Neural cell (in vitro differentiated cells): ENCODE data around the gene BTG4. TPM values are rescaled to one million over a fixed set of nuclear protein-coding genes. Genes with fewer than 3 reads are reported as not detected.

Experiments used
- H2AFZ ChIP-seq: fragments of 200-600, 300-800 bp; sonication (generic), shearing (Covaris generic); 2 replicates; pipeline ENCODE4 v1.6.0; 2014; ENCODE audit warnings: low read depth, mild to moderate bottlenecking, antibody characterized with exemption, low read length, moderate library complexity
- H3F3A ChIP-seq: fragments of 200-600 bp; shearing (Covaris generic); 2 replicates; pipeline ENCODE4 v1.6.1; 2016; ENCODE audit warnings: mild to moderate bottlenecking, moderate library complexity, mixed read lengths, antibody characterized with exemption, low read length; ENCODE audit not compliant: insufficient read depth, poor library complexity, severe bottlenecking
- H3K27ac ChIP-seq: fragments of 200-600, 300-800 bp; sonication (generic), shearing (Covaris generic); 2 replicates; pipeline ENCODE4 v1.5.1; 2014; ENCODE audit warnings: mild to moderate bottlenecking, low read length, moderate library complexity
- H3K27me3 ChIP-seq: fragments of 300-800, 200-600 bp; sonication (generic), shearing (Covaris generic); 2 replicates; pipeline ENCODE4 v1.6.0; 2014; ENCODE audit warnings: mild to moderate bottlenecking, low read depth, low read length, moderate library complexity; ENCODE audit not compliant: insufficient read depth
- H3K36me3 ChIP-seq: fragments of 300-800, 200-600 bp; sonication (generic), shearing (Covaris generic); 2 replicates; pipeline ENCODE4 v1.5.1; 2014; ENCODE audit warnings: mild to moderate bottlenecking, antibody characterized with exemption, low read length, moderate library complexity; ENCODE audit not compliant: insufficient read depth
- H3K4me2 ChIP-seq: fragments of 300-800, 200-600 bp; sonication (generic), shearing (Covaris generic); 2 replicates; pipeline ENCODE4 v1.6.0; 2014; ENCODE audit warnings: mild to moderate bottlenecking, low read length
- H3K4me3 ChIP-seq: fragments of 300-800, 200-600 bp; sonication (generic), shearing (Covaris generic); 2 replicates; pipeline ENCODE4 v1.5.1; 2014; ENCODE audit warnings: mild to moderate bottlenecking, low read length, moderate library complexity
- H3K79me2 ChIP-seq: fragments of 200-600 bp; shearing (Covaris generic); replicated peaks from 2 replicates; pipeline ENCODE4 v1.6.0; 2014; ENCODE audit warnings: mild to moderate bottlenecking, low read length, moderate library complexity; ENCODE audit not compliant: insufficient read depth
- H3K9ac ChIP-seq: fragments of 300-800, 200-600 bp; sonication (generic), shearing (Covaris generic); 2 replicates; pipeline ENCODE4 v1.6.1; 2016; ENCODE audit warnings: mild to moderate bottlenecking, low read length, mixed read lengths
- H3K9me2 ChIP-seq: fragments of 200-600 bp; shearing (Covaris generic); 2 replicates; pipeline ENCODE4 v1.6.1; 2016; ENCODE audit warnings: mild to moderate bottlenecking, low read length, mixed read lengths; ENCODE audit not compliant: insufficient read depth
- H3K9me3 ChIP-seq: fragments of 200-600, 300-800 bp; sonication (generic), shearing (Covaris generic); 2 replicates; pipeline ENCODE4 v1.6.1; 2016; ENCODE audit warnings: mild to moderate bottlenecking, mixed run types, low read length, moderate library complexity, mixed read lengths
- H4K20me1 ChIP-seq: fragments of 200-600 bp; shearing (Covaris generic); 2 replicates; pipeline ENCODE4 v1.6.1; 2016; ENCODE audit warnings: mild to moderate bottlenecking, mixed run types; ENCODE audit not compliant: insufficient read depth
- EP300 ChIP-seq: fragments of 450-650 bp; conservative IDR thresholded peaks from 2 replicates; pipeline ENCODE4 v1.6.1; 2014; ENCODE audit warnings: antibody characterized with exemption, mild to moderate bottlenecking, moderate library complexity; ENCODE audit not compliant: poor library complexity, severe bottlenecking
- EZH2 ChIP-seq: fragments of 200-600, 300-800 bp; shearing (Covaris generic), sonication (generic); IDR thresholded peaks from 2 replicates; pipeline ENCODE4 v1.6.1; 2014; ENCODE audit warnings: antibody characterized with exemption, low read length, borderline replicate concordance, mild to moderate bottlenecking; ENCODE audit not compliant: insufficient read depth, poor library complexity, severe bottlenecking
- MXI1 ChIP-seq: fragments of 450-650 bp; conservative IDR thresholded peaks from 2 replicates; pipeline ENCODE4 v1.6.1; 2014; ENCODE audit warnings: antibody characterized with exemption, mild to moderate bottlenecking; ENCODE audit not compliant: poor library complexity, severe bottlenecking
- POLR2AphosphoS5 ChIP-seq: IDR thresholded peaks from 2 replicates; pipeline ENCODE4 v1.6.1; 2012
- RAD21 ChIP-seq: fragments of 450-650 bp; conservative IDR thresholded peaks from 2 replicates; pipeline ENCODE4 v1.6.1; 2014; ENCODE audit warnings: antibody characterized with exemption, mild to moderate bottlenecking, moderate library complexity
- SMC3 ChIP-seq: fragments of 450-650 bp; conservative IDR thresholded peaks from 2 replicates; pipeline ENCODE4 v1.6.1; 2014; ENCODE audit warnings: antibody characterized with exemption, mild to moderate bottlenecking, moderate library complexity; ENCODE audit not compliant: poor library complexity
- TAF1 ChIP-seq: IDR thresholded peaks from 2 replicates; pipeline ENCODE4 v1.6.1; 2012; ENCODE audit warnings: low read depth
- polyA plus RNA-seq: library from polyadenylated mRNA; depleted of rRNA; stranded (reverse); fragments of >200 nt; gene quantifications from 2 replicates; pipeline ENCODE4 v1.2.3, GENCODE V29; 2014
- TF ChIP-seq, protein P1 (sequence below): IDR thresholded peaks from 2 replicates; pipeline ENCODE4 v1.6.1; 2012; ENCODE audit warnings: borderline replicate concordance
- TF ChIP-seq, protein P2 (sequence below): fragments of 450-650 bp; IDR thresholded peaks from 2 replicates; pipeline ENCODE4 v1.5.1; 2014; ENCODE audit warnings: antibody characterized with exemption, mild to moderate bottlenecking, moderate library complexity; ENCODE audit not compliant: poor library complexity, severe bottlenecking

Gene BTG4
- polyA plus RNA-seq, 1 donor from 2014 or later: not detected

DNA sequence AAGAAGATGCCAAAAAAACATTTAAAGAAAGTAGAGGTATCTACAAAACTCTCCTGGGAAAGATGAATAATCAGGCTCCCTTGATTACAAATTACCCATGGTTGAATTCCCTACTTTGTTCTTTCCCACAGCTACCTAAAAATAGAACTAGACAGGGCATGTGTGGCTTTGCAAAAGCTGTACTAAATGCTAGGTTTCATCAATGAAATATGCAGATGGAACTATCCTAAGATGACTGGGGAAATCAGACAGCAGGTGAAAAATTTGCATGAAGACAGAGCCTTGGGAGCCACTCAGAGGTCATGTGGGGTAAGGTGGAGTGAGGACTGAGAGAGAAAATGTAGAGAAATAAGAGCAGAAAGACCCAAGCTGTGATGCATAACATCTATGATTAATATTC is 43.1 kb upstream of the BTG4 start:
- no peak overlapping the region for H3K4me2 ChIP-seq
- TF ChIP-seq EP300: no peak
- no peak for TF ChIP-seq TAF1
- no peak for TF ChIP-seq POLR2AphosphoS5
- TF ChIP-seq, protein P1, sequence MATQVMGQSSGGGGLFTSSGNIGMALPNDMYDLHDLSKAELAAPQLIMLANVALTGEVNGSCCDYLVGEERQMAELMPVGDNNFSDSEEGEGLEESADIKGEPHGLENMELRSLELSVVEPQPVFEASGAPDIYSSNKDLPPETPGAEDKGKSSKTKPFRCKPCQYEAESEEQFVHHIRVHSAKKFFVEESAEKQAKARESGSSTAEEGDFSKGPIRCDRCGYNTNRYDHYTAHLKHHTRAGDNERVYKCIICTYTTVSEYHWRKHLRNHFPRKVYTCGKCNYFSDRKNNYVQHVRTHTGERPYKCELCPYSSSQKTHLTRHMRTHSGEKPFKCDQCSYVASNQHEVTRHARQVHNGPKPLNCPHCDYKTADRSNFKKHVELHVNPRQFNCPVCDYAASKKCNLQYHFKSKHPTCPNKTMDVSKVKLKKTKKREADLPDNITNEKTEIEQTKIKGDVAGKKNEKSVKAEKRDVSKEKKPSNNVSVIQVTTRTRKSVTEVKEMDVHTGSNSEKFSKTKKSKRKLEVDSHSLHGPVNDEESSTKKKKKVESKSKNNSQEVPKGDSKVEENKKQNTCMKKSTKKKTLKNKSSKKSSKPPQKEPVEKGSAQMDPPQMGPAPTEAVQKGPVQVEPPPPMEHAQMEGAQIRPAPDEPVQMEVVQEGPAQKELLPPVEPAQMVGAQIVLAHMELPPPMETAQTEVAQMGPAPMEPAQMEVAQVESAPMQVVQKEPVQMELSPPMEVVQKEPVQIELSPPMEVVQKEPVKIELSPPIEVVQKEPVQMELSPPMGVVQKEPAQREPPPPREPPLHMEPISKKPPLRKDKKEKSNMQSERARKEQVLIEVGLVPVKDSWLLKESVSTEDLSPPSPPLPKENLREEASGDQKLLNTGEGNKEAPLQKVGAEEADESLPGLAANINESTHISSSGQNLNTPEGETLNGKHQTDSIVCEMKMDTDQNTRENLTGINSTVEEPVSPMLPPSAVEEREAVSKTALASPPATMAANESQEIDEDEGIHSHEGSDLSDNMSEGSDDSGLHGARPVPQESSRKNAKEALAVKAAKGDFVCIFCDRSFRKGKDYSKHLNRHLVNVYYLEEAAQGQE: no peak
- TF ChIP-seq MXI1: no peak
- no peak for TF ChIP-seq RAD21
- H3F3A ChIP-seq: no peaks in the 10 kb centered on the region
- H3K27me3 ChIP-seq: no peaks in the 10 kb centered on the region
- no peaks in the 10 kb centered on the region for H3K9me3 ChIP-seq
- no peak overlapping the region for H3K9ac ChIP-seq
- no peak overlapping the region for H2AFZ ChIP-seq
- no peak overlapping the region for H3K27ac ChIP-seq
- no peaks in the 10 kb centered on the region for H3K36me3 ChIP-seq
- H4K20me1 ChIP-seq: no peaks in the 10 kb centered on the region
- H3K9me2 ChIP-seq: no peaks in the 10 kb centered on the region
- no peak overlapping the region for H3K4me3 ChIP-seq
- H3K79me2 ChIP-seq: no peaks in the 10 kb centered on the region

DNA sequence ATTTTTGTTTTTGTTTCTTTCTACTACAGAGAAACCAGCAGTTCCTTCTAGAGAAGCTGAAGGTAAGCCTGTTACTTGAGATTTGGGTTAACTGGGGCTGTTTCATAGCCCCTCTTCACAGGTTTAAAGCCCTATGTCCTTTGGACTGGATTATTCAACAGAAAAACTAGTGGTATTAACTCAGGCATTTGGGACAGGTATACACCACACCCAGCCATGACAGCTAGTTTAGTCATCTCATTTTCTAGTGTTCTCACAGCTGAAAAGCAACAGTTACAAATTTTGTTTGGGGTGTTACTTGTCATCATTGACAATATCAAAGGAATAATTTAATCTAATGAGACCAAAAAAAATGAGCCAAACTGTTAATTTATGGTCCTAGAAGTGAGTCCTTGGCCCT is 42.3 kb upstream of the BTG4 start:
- Histone ChIP-seq H4K20me1 (no peaks in the 10 kb centered on the region), H3K4me3 (no peak overlapping the region), H3K27ac (no peak overlapping the region), H3K9ac (no peak overlapping the region), H3K36me3 (no peaks in the 10 kb centered on the region), H3K9me3 (no peaks in the 10 kb centered on the region), H3K4me2 (no peak overlapping the region), H3K9me2 (no peaks in the 10 kb centered on the region), H3K27me3 (no peaks in the 10 kb centered on the region), H3F3A (no peaks in the 10 kb centered on the region), H3K79me2 (no peaks in the 10 kb centered on the region), H2AFZ (no peak overlapping the region)
- TF ChIP-seq, protein P1: no peak
- TF ChIP-seq POLR2AphosphoS5 (no peak), EZH2 (no peak), RAD21 (no peak), TAF1 (no peak), EP300 (no peak), MXI1 (no peak), SMC3 (no peak)
- TF ChIP-seq, protein P2, sequence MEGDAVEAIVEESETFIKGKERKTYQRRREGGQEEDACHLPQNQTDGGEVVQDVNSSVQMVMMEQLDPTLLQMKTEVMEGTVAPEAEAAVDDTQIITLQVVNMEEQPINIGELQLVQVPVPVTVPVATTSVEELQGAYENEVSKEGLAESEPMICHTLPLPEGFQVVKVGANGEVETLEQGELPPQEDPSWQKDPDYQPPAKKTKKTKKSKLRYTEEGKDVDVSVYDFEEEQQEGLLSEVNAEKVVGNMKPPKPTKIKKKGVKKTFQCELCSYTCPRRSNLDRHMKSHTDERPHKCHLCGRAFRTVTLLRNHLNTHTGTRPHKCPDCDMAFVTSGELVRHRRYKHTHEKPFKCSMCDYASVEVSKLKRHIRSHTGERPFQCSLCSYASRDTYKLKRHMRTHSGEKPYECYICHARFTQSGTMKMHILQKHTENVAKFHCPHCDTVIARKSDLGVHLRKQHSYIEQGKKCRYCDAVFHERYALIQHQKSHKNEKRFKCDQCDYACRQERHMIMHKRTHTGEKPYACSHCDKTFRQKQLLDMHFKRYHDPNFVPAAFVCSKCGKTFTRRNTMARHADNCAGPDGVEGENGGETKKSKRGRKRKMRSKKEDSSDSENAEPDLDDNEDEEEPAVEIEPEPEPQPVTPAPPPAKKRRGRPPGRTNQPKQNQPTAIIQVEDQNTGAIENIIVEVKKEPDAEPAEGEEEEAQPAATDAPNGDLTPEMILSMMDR: no peak
